SK-N-SH (cell line): Measurements from ENCODE around the gene ADPGK. TPM values are rescaled to one million over a fixed set of nuclear protein-coding genes. Genes with fewer than 3 reads are reported as not detected.
A peak's percentile ranks its signal among the peaks of the same experiment; 100 is the strongest.
"Not testable (repeated sequence)": the region's sequence is repeated elsewhere in the genome, so short reads cannot be mapped to it uniquely, and the experiment has no call there.

Source experiments
- CTCF ChIA-PET: fragments of 300-600, 350-600 bp; formaldehyde crosslinking; extraction: SDS; loops from one replicate; lab custom pipeline; 2021; lab: Yijun Ruan, JAX
- POLR2A ChIA-PET: fragments of 350-600 bp; sonication (Branson Sonifier 250); formaldehyde crosslinking; extraction: SDS; loops from one replicate; lab custom pipeline; 2020; ENCODE audit warnings: antibody characterized with exemption, inconsistent platforms; lab: Yijun Ruan, JAX
- DNase-seq: peaks from one replicate; pipeline ENCODE4 v3.0.0; 2012
- H2AFZ ChIP-seq: fragments of 200-600 bp; sonication (generic); 2 replicates; pipeline ENCODE4 v1.8.1; 2016; ENCODE audit warnings: antibody characterized with exemption, mild to moderate bottlenecking, low read depth
- H3F3A ChIP-seq: fragments of 200-600 bp; sonication (generic); replicated peaks from 2 replicates; pipeline ENCODE3; 2016; ENCODE audit warnings: antibody characterized with exemption, mild to moderate bottlenecking; ENCODE audit not compliant: insufficient read depth
- H3K27ac ChIP-seq, 2 experiments: fragments of 200-500 bp in 1 of 2; fragments of 200-600 bp in 1 of 2; sonication (Bioruptor generic) in 1 of 2; sonication (generic), shearing (Covaris generic) in 1 of 2; 2 replicates each; pipeline versions ENCODE4 v1.5.1 to v1.6.1; 2014 to 2016; ENCODE audit warnings: low read depth in 2 of 2, inconsistent platforms in 1 of 2, low read length in 1 of 2, mild to moderate bottlenecking in 1 of 2, mixed read lengths in 1 of 2
- H3K27me3 ChIP-seq: fragments of 200-600 bp; sonication (generic), shearing (Covaris generic); 2 replicates; pipeline ENCODE4 v1.6.1; 2016; ENCODE audit warnings: mixed run types; ENCODE audit not compliant: insufficient read depth
- H3K36me3 ChIP-seq, 2 experiments: fragments of 200-500 bp in 1 of 2; fragments of 200-600 bp in 1 of 2; sonication (Bioruptor generic) in 1 of 2; sonication (generic) in 1 of 2; replicated peaks in 1 of 2; 2 replicates each; pipeline versions ENCODE3 to v1.5.1; 2014 to 2016; ENCODE audit warnings: low read length in 1 of 2, mild to moderate bottlenecking in 1 of 2; ENCODE audit not compliant: insufficient read depth in 2 of 2, control insufficient read depth in 1 of 2
- H3K4me1 ChIP-seq, 2 experiments: fragments of 200-500 bp in 1 of 2; fragments of 200-600 bp in 1 of 2; sonication (Bioruptor generic) in 1 of 2; sonication (generic), shearing (Covaris generic) in 1 of 2; 2 replicates each; pipeline versions ENCODE4 v1.5.1 to v1.6.1; 2014 to 2016; ENCODE audit warnings: low read depth in 1 of 2, low read length in 1 of 2, mixed run types in 1 of 2; ENCODE audit not compliant: insufficient read depth in 2 of 2, control insufficient read depth in 1 of 2
- H3K4me2 ChIP-seq: fragments of 200-600 bp; sonication (generic), shearing (Covaris generic); 2 replicates; pipeline ENCODE4 v1.6.1; 2017; ENCODE audit warnings: mixed run types
- H3K4me3 ChIP-seq, 2 experiments: fragments of 200-500 bp in 1 of 2; fragments of 200-600 bp in 1 of 2; sonication (Bioruptor generic) in 1 of 2; sonication (generic), shearing (Covaris generic) in 1 of 2; 2 replicates each; pipeline versions ENCODE4 v1.5.1 to v1.8.1; 2014 to 2016; ENCODE audit warnings: low read depth in 2 of 2, inconsistent platforms in 1 of 2, low read length in 1 of 2, mild to moderate bottlenecking in 1 of 2, mixed read lengths in 1 of 2, moderate library complexity in 1 of 2
- H3K79me2 ChIP-seq: fragments of 200-600 bp; sonication (generic); 2 replicates; pipeline ENCODE4 v1.8.1; 2017; ENCODE audit warnings: mild to moderate bottlenecking; ENCODE audit not compliant: insufficient read depth
- H3K9ac ChIP-seq: fragments of 200-600 bp; sonication (generic); 2 replicates; pipeline ENCODE4 v1.6.1; 2017; ENCODE audit warnings: mixed run types
- H3K9me2 ChIP-seq: fragments of 200-600 bp; sonication (generic); 2 replicates; pipeline ENCODE4 v1.6.1; 2017; ENCODE audit warnings: mixed run types
- H3K9me3 ChIP-seq: fragments of 200-600 bp; sonication (generic); 2 replicates; pipeline ENCODE4 v1.6.1; 2017; ENCODE audit warnings: mixed run types, mild to moderate bottlenecking, moderate library complexity
- H4K20me1 ChIP-seq: fragments of 200-600 bp; sonication (generic); 2 replicates; pipeline ENCODE4 v1.6.1; 2017; ENCODE audit warnings: mild to moderate bottlenecking, mixed run types; ENCODE audit not compliant: insufficient read depth
- EZH2phosphoT487 ChIP-seq: fragments of 200-600 bp; sonication (generic); IDR thresholded peaks from 2 replicates; pipeline ENCODE4 v1.6.1; 2017; ENCODE audit warnings: low read depth, mixed run types, mild to moderate bottlenecking, antibody characterized with exemption, moderate library complexity, borderline replicate concordance
- FOXM1 ChIP-seq: IDR thresholded peaks from 2 replicates; pipeline ENCODE4 v1.4.0; 2012; ENCODE audit warnings: low read depth, mild to moderate bottlenecking
- JUND ChIP-seq: IDR thresholded peaks from 2 replicates; pipeline ENCODE4 v1.4.0; 2012
- MEF2A ChIP-seq: IDR thresholded peaks from 2 replicates; pipeline ENCODE4 v1.4.0; 2012; ENCODE audit warnings: low read depth, borderline replicate concordance
- MXI1 ChIP-seq: IDR thresholded peaks from 2 replicates; pipeline ENCODE4 v1.6.1; 2012; ENCODE audit warnings: mild to moderate bottlenecking, low read depth, low read length, improper control_type of control experiment
- POLR2AphosphoS5 ChIP-seq: IDR thresholded peaks from 2 replicates; pipeline ENCODE4 v1.6.1; 2012; ENCODE audit warnings: low read depth, low read length
- RAD21 ChIP-seq: IDR thresholded peaks from 2 replicates; pipeline ENCODE4 v1.6.1; 2012; ENCODE audit warnings: mild to moderate bottlenecking, low read length
- RFX5 ChIP-seq: IDR thresholded peaks from 2 replicates; pipeline ENCODE4 v1.6.1; 2012; ENCODE audit warnings: mild to moderate bottlenecking, improper control_type of control experiment, low read length
- RXRA ChIP-seq: IDR thresholded peaks from 2 replicates; pipeline ENCODE4 v1.4.0; 2012; ENCODE audit warnings: low read depth, mild to moderate bottlenecking, borderline replicate concordance
- TAF1 ChIP-seq: IDR thresholded peaks from 2 replicates; pipeline ENCODE4 v1.6.1; 2012; ENCODE audit warnings: low read depth, mild to moderate bottlenecking, low read length, moderate library complexity, borderline replicate concordance
- TEAD4 ChIP-seq: IDR thresholded peaks from 2 replicates; pipeline ENCODE4 v1.4.0; 2012; ENCODE audit warnings: mild to moderate bottlenecking, borderline replicate concordance; ENCODE audit not compliant: insufficient read depth
- YY1 ChIP-seq: IDR thresholded peaks from 2 replicates; pipeline ENCODE4 v1.4.0; 2012; ENCODE audit warnings: low read depth, mild to moderate bottlenecking
- WGBS: methylation state at CpG from one replicate; pipeline ENCODE4 v1.1.6; 2017; ENCODE audit warnings: low lambda C conversion rate; 5-methylcytosine and 5-hydroxymethylcytosine counted together
- polyA plus RNA-seq, 3 experiments: library from polyadenylated mRNA; depleted of rRNA; stranded (reverse); fragments of >200 nt; gene quantifications; 2 replicates each; pipeline ENCODE4 v1.2.3, GENCODE V29; 2012
- TF ChIP-seq, protein P1 (sequence below): fragments of 200-600 bp; sonication (generic); IDR thresholded peaks from 2 replicates; pipeline ENCODE4 v1.6.1; 2017; ENCODE audit warnings: antibody characterized with exemption, mild to moderate bottlenecking, moderate library complexity
- TF ChIP-seq, protein P2 (sequence below): fragments of 150-350 bp; IDR thresholded peaks from 2 replicates; pipeline ENCODE4 v1.6.1; 2017; ENCODE audit warnings: antibody characterized with exemption, low read length, low read depth, borderline replicate concordance
- TF ChIP-seq, protein P3 (sequence below): IDR thresholded peaks from 2 replicates; pipeline ENCODE4 v1.6.1; 2012; ENCODE audit warnings: mild to moderate bottlenecking, low read depth, low read length, moderate library complexity
- TF ChIP-seq, protein P4 (sequence below): IDR thresholded peaks from 2 replicates; pipeline ENCODE4; 2012

The ADPGK gene
- polyA plus RNA-seq, 1 of the 3 experiments (the other 2 are of a cell fraction): 57.3 TPM

DNA sequence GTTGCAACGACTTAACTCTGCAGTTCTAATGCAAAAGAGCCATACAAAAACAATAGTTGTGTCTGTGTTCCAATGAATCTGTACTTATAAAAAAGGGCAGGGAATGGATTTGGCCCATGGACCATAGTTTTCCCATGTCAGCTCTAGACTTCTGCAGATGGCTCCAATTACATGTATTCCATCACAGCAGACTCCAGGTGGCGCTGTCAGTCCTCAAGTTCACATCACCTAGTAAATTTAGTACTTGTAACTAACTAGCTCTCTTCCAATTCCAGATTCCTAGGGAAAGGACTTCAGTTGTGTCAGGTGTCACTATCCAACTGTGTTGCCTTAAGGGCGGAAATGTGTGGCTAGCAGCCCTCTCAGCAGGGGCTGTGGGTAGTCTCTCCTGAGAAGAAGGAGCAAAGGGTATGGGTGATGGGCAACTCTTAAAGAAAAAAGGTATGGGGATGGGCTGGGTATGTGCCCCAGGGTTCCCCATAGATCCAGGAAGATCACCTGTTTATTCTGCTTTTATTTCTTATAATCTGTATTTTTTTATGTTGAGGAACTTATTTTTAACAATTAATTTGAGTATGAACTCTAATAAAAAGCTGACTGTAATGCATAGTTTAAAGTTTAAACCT lies 61.4 kb downstream of the ADPGK start (continued):
- TF ChIP-seq, protein P1, sequence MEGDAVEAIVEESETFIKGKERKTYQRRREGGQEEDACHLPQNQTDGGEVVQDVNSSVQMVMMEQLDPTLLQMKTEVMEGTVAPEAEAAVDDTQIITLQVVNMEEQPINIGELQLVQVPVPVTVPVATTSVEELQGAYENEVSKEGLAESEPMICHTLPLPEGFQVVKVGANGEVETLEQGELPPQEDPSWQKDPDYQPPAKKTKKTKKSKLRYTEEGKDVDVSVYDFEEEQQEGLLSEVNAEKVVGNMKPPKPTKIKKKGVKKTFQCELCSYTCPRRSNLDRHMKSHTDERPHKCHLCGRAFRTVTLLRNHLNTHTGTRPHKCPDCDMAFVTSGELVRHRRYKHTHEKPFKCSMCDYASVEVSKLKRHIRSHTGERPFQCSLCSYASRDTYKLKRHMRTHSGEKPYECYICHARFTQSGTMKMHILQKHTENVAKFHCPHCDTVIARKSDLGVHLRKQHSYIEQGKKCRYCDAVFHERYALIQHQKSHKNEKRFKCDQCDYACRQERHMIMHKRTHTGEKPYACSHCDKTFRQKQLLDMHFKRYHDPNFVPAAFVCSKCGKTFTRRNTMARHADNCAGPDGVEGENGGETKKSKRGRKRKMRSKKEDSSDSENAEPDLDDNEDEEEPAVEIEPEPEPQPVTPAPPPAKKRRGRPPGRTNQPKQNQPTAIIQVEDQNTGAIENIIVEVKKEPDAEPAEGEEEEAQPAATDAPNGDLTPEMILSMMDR: peak; percentile 93
- TF ChIP-seq FOXM1 (no peak), TEAD4 (no peak), RXRA (no peak), YY1 (no peak), RAD21 (peak; percentile 74)
- TF ChIP-seq, protein P2, sequence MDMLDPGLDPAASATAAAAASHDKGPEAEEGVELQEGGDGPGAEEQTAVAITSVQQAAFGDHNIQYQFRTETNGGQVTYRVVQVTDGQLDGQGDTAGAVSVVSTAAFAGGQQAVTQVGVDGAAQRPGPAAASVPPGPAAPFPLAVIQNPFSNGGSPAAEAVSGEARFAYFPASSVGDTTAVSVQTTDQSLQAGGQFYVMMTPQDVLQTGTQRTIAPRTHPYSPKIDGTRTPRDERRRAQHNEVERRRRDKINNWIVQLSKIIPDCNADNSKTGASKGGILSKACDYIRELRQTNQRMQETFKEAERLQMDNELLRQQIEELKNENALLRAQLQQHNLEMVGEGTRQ: no peak
- TF ChIP-seq, all 33 proteins: peak for 5

DNA sequence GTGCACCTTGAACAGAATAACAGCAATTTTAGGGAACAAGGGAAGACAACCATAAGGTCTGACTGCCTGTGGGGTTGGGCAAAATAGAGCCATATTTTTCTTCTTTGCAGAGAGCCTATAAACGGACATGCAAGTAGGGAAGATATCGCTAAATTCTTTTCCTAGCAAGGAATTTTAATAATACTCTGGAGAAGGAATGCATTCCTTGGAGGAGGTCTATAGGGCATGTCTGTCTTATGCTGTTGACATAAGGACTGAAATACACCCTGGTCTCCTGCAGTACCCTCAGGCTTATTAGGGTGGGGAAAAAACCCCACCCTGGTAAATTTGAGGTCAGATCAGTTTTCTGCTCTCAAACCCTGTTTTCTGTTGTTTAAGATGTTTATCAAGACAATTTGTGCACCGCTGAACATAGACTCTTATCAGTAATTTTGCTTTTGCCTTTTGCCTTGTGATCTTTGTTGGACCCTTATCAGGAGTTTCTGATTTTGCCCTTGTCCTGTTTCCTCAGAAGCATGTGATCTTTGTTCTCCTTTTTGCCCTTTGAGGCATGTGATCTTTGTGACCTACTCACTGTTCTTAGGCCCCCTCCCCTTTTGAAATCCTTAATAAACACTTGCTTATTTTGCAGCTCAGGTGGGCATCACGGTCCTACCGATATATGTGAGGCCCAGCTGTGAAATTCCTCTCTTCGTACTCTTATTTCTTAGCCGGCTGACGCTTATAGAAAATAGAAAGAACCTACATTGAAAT lies 74.8 kb downstream of the ADPGK start:
- H2AFZ ChIP-seq, H3K27me3 ChIP-seq, H3K27ac ChIP-seq, H3K79me2 ChIP-seq, H4K20me1 ChIP-seq, H3K4me1 ChIP-seq, DNase-seq, H3K9ac ChIP-seq, H3F3A ChIP-seq, H3K9me2 ChIP-seq, H3K4me3 ChIP-seq, POLR2A ChIA-PET, H3K9me3 ChIP-seq, H3K4me2 ChIP-seq: not testable (repeated sequence)
- peaks cover 10 to 12% of the 10 kb centered on the region in 2 experiments for H3K36me3 ChIP-seq
- 93% methylated on average over 8 of the region's 8 CpGs for WGBS
- CTCF ChIA-PET: interaction anchor here (1.1 to 4.7 kb wide), 2 partner anchors 14 to 418 kb away, joined by 3 to 27 read pairs; no protein-coding TSS in a partner anchor

DNA sequence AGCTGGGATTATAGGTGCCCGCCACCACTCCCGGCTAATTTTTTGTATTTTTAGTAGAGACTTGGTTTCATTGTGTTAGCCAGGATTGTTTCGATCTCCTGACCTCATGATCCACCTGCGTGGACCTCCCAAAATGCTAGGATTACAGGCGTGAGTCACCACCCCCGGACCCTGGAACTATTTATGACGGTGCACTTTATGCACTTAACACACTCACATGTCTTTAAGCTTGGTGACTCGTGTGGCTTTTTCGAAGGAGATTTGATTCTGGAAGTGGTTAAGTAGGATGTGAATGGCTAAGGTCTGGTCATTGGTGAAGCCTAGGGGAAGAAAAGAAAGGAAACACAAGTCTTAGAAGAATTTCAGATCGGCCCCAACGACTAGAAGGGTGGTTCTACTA lies 77.3 kb downstream of the ADPGK start:
- ChIA-PET CTCF (interaction anchor here (1.4 to 2.9 kb wide), 2 partner anchors 16 to 20 kb away, joined by 3 to 16 read pairs; partner anchors contain the start of genes BBS4 and HIGD2B), POLR2A (no interaction called here)
- Histone ChIP-seq H3K9ac (no peak overlapping the region), H3K9me3 (no peaks in the 10 kb centered on the region), H4K20me1 (no peaks in the 10 kb centered on the region), H3K4me3 (no peak overlapping the region), H2AFZ (no peak overlapping the region), H3K4me1 (no peaks in the 10 kb centered on the region; a peak in 1 of 4 replicates), H3K9me2 (no peaks in the 10 kb centered on the region), H3K27me3 (no peaks in the 10 kb centered on the region), H3K27ac (no peak overlapping the region), H3F3A (no peaks in the 10 kb centered on the region), H3K79me2 (no peaks in the 10 kb centered on the region), H3K4me2 (no peak overlapping the region), H3K36me3 (no peaks in the 10 kb centered on the region)
- TF ChIP-seq JUND (no peak), POLR2AphosphoS5 (no peak), MXI1 (no peak), RAD21 (no peak), EZH2phosphoT487 (no peak), MEF2A (no peak), RFX5 (no peak), TAF1 (no peak)
- TF ChIP-seq, protein P3, sequence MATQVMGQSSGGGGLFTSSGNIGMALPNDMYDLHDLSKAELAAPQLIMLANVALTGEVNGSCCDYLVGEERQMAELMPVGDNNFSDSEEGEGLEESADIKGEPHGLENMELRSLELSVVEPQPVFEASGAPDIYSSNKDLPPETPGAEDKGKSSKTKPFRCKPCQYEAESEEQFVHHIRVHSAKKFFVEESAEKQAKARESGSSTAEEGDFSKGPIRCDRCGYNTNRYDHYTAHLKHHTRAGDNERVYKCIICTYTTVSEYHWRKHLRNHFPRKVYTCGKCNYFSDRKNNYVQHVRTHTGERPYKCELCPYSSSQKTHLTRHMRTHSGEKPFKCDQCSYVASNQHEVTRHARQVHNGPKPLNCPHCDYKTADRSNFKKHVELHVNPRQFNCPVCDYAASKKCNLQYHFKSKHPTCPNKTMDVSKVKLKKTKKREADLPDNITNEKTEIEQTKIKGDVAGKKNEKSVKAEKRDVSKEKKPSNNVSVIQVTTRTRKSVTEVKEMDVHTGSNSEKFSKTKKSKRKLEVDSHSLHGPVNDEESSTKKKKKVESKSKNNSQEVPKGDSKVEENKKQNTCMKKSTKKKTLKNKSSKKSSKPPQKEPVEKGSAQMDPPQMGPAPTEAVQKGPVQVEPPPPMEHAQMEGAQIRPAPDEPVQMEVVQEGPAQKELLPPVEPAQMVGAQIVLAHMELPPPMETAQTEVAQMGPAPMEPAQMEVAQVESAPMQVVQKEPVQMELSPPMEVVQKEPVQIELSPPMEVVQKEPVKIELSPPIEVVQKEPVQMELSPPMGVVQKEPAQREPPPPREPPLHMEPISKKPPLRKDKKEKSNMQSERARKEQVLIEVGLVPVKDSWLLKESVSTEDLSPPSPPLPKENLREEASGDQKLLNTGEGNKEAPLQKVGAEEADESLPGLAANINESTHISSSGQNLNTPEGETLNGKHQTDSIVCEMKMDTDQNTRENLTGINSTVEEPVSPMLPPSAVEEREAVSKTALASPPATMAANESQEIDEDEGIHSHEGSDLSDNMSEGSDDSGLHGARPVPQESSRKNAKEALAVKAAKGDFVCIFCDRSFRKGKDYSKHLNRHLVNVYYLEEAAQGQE: no peak
- TF ChIP-seq, protein P4, sequence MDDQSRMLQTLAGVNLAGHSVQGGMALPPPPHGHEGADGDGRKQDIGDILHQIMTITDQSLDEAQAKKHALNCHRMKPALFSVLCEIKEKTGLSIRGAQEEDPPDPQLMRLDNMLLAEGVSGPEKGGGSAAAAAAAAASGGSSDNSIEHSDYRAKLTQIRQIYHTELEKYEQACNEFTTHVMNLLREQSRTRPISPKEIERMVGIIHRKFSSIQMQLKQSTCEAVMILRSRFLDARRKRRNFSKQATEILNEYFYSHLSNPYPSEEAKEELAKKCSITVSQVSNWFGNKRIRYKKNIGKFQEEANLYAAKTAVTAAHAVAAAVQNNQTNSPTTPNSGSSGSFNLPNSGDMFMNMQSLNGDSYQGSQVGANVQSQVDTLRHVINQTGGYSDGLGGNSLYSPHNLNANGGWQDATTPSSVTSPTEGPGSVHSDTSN: no peak
- 86% methylated on average over 11 of the region's 11 CpGs for WGBS
- DNase-seq: no peak
